IPS DF 4.7 (cell line): ENCODE measurements around the gene SEPTIN2.
"Not testable (repeated sequence)": the region's sequence is repeated elsewhere in the genome, so short reads cannot be mapped to it uniquely, and the experiment has no call there.

Experiments
- DNase-seq: peaks from one replicate; pipeline ENCODE4 v3.0.0-alpha.2; 2013; ENCODE audit warnings: low spot score; ENCODE audit errors: extremely low read depth

Gene SEPTIN2

GRCh38 chr2:241315879-241316631 lies at the start of gene SEPTIN2:
SEPTIN2 (plus strand) TSS chr2:241315925; CDS start chr2:241324233, 8,308 bp downstream.
- DNase-seq, result no peak

DNA sequence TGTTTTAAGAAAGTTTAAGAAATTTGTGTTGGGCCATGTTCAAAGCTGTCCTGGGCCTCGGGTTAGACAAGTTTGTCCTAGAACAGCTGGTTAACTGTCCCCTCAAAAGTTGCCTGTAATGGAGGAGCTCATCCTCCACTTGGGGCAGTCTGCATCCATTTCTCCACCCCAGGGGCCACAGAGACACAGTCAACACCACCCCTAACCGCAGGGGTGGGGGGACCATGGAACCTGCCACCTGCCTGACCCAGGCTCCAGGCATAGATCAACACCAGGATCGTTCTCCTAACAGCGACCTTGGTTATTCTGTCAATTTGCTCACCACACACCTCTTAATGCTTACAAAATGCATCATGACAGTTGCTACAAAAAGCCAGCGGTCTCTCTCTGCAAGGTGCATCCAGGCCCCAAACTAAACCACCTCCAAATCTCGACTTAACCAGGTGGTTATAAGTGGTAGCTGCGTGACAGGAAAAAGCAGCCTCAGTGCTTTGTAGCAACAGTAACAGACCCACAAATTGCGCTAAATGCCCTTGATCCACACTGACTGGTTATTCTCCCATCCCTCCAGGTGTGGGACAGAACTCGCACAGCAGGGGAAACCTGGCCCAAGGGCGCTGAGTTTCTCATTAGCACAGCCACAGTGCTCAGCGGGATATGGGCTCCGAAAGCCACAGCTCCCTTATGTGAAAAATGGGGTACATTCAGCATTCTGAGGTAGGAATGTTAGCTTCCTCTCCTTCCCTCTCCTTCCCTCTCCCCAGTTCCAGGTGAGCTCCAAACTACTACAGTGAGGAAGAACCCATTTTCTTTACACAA lies 48.3 kb upstream of the SEPTIN2 start:
- no peak for DNase-seq

- no peak for DNase-seq
Measured at GRCh38 chr2:241268306-241268705, 47.4 kb upstream of the SEPTIN2 start.

GRCh38 chr2:241268716-241269445 lies 46.8 kb upstream of the SEPTIN2 start:
- no peak for DNase-seq

- no peak for DNase-seq
Measured at GRCh38 chr2:241269707-241270520, 45.8 kb upstream of the SEPTIN2 start.

GRCh38 chr2:241270531-241270930 lies 45.2 kb upstream of the SEPTIN2 start:
- DNase-seq, result no peak

DNA sequence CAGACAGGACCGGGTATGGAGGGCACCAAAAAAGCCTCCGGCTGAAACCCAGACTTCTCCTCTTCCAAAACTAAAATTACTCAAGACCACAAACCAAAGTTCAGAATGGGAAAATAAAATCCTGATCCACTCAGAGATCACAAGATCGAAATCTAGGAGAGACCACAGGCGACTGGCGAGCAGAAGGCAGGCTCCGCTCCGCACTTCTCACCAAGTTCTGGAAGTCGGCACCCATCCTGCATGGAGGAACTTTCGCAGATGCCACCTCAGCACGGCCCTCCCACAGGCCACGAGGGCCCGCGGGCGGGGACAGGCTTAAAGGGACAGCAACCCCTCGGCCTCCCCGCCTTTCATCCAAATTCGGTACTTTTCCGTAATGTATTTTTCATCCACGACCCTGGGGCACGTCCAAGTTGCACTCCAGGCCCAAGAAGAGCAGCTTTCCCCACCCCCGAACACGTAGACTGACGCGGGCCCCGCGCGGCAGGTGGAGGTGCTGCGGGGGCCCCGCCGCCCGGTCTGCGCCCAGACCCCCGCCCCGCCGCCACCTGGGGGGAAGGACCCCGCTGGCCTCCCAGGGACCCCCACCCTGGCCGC lies 43.9 kb upstream of the SEPTIN2 start:
- DNase-seq, result no peak

GRCh38 chr2:241272303-241273209 lies 43.2 kb upstream of the SEPTIN2 start:
- no peak for DNase-seq

GRCh38 chr2:241273210-241274020 lies 42.3 kb upstream of the SEPTIN2 start:
- DNase-seq, result no peak

- DNase-seq, result no peak
Measured at GRCh38 chr2:241274127-241274526, 41.6 kb upstream of the SEPTIN2 start.

DNA sequence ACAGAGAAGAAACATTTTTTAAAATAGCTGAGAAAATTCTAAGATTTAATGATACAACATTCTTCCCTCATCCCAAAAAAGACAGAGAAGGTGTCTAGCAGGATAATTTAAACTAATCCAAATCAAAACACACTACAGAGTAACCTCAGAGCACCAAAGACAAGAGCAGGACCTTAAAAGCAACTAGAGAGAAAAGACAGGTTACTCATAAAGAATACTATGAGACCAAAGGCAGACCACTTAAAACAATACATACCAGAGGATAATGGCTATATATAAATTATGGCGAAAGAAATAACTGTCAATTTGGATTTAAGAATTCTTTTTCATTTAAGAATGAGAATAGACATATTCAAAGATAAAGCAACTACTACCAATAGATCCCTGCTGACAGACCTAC lies 40.2 kb upstream of the SEPTIN2 start:
- no peak for DNase-seq

DNA sequence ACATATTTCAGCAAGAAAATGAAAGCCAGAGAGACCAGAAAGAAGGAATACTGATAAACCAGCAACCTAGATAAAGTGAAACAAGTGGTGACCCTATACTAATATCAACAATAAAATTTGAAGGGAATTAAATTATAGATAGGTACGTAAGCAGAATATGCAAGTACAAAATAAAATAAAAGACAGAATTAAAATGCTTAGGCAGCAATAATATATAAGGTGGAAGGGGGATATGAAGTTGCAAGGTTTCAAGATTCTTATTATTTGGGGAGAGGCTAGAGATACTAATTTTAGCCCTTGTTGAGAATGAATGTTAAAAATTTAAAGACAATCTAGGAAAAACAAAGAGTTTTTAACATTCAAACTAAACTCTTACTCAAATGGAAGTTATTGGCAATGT lies 39.8 kb upstream of the SEPTIN2 start:
- no peak for DNase-seq

GRCh38 chr2:241278306-241278705 lies 37.4 kb upstream of the SEPTIN2 start:
- not testable (repeated sequence) for DNase-seq

GRCh38 chr2:241279413-241279812 lies 36.3 kb upstream of the SEPTIN2 start:
- no peak for DNase-seq

GRCh38 chr2:241279828-241280227 lies 35.9 kb upstream of the SEPTIN2 start:
- no peak for DNase-seq

DNA sequence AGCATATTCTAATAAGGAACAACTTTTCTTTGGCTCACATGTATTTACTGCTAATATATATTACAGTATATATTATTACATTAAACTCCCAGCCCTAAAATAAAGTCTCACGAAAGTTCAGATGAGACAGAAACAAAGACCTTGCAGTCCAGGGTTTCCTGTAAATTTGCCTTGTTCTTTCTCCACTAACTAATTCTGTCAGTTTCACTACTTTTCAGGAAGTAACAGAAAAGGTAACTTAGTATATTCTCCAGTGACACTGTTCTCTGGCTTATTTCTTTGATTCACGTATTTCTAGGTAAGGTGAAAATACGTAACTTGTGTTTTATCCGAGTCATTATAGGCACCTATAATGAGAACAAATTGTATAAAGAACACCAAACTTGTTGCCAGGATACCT lies 35.4 kb upstream of the SEPTIN2 start:
- no peak for DNase-seq

DNA sequence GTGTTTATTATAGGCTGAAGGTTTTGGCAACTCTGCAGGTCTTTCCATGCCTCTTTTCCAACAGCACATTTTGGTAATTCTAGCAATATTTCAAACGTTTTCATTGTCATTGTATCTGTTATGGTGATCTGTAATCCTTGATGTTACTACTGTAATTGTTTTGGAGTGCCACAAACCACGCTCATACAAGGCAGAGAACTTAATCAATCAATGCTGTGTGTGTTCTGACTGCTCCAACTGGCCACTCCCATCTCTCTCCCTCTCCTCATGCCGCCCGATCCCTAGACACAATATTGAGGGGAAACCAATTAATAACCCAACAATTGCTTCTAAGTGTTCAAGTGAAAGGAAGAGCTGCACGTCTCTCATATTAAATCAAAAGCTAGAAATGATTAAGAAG lies 33.2 kb upstream of the SEPTIN2 start:
- DNase-seq, result no peak

DNA sequence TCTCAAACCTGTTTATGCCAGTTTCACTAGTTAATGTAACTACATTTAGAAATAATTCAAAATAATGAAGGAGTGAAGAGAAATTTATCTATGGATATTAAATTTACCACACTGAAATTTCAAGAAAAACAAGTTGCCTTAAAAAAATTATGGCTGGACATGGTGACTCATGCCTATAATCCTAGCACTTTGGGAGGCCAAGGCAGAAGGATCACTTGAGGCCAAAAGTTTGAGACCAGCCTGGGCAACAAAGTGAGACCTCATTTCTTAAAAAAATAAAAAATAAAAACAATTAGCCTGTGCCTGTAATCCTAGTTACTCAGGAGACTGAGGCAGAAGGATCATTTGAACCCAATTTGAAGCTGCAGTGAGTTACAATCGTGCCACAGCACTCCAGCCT lies 30.1 kb upstream of the SEPTIN2 start:
- DNase-seq, result no peak
